ENCODE results near the gene BCL11A. TPM values are rescaled to one million over a fixed set of nuclear protein-coding genes. Genes with fewer than 3 reads are reported as not detected.

Gene BCL11A
- total and polyA plus RNA-seq, 7 donors: 3.6 to 39.6 (median 16.3) TPM

DNA sequence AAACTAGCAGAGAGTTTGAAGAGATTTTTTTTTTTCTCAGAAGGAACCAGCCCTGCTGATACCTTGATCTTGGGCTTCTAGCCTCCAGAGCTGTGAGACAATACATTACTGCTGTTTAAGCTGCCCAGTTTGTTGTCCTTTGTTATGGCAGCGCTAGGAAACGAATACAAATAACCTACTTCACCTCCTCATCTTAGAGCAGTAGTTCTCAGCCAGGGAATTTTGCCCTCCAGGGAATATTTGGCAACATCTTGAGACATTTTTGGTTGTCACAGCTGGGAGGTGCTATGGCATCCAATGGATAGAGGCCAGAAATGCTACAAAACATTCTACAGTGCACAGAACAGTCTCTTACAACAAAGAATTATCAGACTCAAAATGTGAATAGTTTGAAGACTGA is 43.9 kb upstream of the BCL11A start:
- DNase-seq: no peak
- Histone ChIP-seq H3K27me3 (no peaks in the 10 kb centered on the region), H3K4me1 (no peaks in the 10 kb centered on the region), H3K4me3 (no peak overlapping the region), H3K27ac (no peak overlapping the region), H3K36me3 (no peaks in the 10 kb centered on the region), H3K9me3 (peaks cover 0 to 8% (median 0%) of the 10 kb centered on the region in 4 donors)
- TF ChIP-seq EP300 (IDR thresholded peaks at IDR 0.05): no peak
- TF ChIP-seq, protein P1, sequence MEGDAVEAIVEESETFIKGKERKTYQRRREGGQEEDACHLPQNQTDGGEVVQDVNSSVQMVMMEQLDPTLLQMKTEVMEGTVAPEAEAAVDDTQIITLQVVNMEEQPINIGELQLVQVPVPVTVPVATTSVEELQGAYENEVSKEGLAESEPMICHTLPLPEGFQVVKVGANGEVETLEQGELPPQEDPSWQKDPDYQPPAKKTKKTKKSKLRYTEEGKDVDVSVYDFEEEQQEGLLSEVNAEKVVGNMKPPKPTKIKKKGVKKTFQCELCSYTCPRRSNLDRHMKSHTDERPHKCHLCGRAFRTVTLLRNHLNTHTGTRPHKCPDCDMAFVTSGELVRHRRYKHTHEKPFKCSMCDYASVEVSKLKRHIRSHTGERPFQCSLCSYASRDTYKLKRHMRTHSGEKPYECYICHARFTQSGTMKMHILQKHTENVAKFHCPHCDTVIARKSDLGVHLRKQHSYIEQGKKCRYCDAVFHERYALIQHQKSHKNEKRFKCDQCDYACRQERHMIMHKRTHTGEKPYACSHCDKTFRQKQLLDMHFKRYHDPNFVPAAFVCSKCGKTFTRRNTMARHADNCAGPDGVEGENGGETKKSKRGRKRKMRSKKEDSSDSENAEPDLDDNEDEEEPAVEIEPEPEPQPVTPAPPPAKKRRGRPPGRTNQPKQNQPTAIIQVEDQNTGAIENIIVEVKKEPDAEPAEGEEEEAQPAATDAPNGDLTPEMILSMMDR (IDR thresholded peaks at IDR 0.05): no peak
- TF ChIP-seq POLR2AphosphoS5 (IDR thresholded peaks at IDR 0.05): no peak
- TF ChIP-seq POLR2A (IDR thresholded peaks at IDR 0.05): no peak
- WGBS, 2 donors: 86 to 92% methylated on average over 2 of the region's 2 CpGs
- intact Hi-C loops (cut with DNase I): no loop called here

DNA sequence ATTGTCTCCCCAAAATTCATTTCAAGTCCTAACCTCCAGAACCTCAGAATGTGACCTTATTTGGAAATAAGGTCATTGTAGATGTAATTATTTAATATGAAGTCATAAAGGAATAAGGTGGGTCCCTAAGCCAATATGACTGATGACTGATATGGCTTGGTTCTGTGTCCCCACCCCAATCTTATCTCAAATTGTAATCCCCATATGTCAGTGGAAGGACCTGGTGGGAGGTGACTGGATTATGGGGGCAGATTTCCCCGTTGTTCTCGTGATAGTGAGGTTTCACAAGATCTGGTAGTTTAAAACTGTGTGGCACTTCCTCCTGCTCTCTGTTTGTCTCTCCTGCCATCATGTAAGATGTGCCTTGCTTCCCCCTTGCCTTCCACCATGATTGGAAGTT is 43.0 kb upstream of the BCL11A start:
- intact Hi-C loops (cut with DNase I): no loop called here
- Histone ChIP-seq H3K4me1 (no peaks in the 10 kb centered on the region), H3K36me3 (no peaks in the 10 kb centered on the region), H3K27me3 (no peaks in the 10 kb centered on the region), H3K27ac (no peak overlapping the region), H3K4me3 (no peak overlapping the region), H3K9me3 (peaks cover 0 to 8% (median 0%) of the 10 kb centered on the region in 4 donors)
- 62 to 78% methylated on average over 2 of the region's 2 CpGs for WGBS, 2 donors
- DNase-seq: no peak
- no peak for TF ChIP-seq EP300 (IDR thresholded peaks at IDR 0.05)
- TF ChIP-seq POLR2A (IDR thresholded peaks at IDR 0.05): no peak
- TF ChIP-seq POLR2AphosphoS5 (IDR thresholded peaks at IDR 0.05): no peak
- TF ChIP-seq, protein P1 (IDR thresholded peaks at IDR 0.05): no peak

GRCh38 chr2:60595953-60596352 is 42.5 kb upstream of the BCL11A start:
- TF ChIP-seq EP300 (IDR thresholded peaks at IDR 0.05) (no peak), POLR2A (IDR thresholded peaks at IDR 0.05) (no peak), POLR2AphosphoS5 (IDR thresholded peaks at IDR 0.05) (no peak)
- TF ChIP-seq, protein P1 (IDR thresholded peaks at IDR 0.05): no peak
- 93 to 94% methylated on average over 4 of the region's 4 CpGs for WGBS, 2 donors
- no peak overlapping the region for H3K27ac ChIP-seq
- DNase-seq: no peak
- H3K27me3 ChIP-seq: no peaks in the 10 kb centered on the region
- no peaks in the 10 kb centered on the region for H3K36me3 ChIP-seq
- no peaks in the 10 kb centered on the region for H3K4me1 ChIP-seq
- intact Hi-C loops (cut with DNase I): no loop called here
- H3K9me3 ChIP-seq: peaks cover 0 to 8% (median 0%) of the 10 kb centered on the region in 4 donors
- H3K4me3 ChIP-seq: no peak overlapping the region

DNA sequence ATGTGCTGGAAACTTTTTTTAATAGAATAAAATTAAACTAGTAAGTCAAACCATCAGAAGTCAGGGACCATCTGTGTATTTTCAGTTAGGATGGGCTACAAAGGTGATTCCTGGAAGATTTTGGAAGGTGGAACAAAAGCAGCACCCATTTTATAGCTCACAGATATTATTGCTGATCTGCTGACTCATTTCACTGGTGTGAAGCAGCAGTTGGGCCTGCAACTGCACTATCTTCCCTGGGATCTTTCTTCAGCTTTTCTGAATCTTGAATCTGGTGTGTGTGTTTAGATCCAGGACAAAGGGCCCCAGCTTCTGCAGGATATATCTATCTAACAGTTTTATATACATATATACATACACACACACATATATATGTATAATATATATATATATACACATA is 35.6 kb upstream of the BCL11A start:
- H3K9me3 ChIP-seq: peaks cover 0 to 8% (median 0%) of the 10 kb centered on the region in 4 donors
- H3K36me3 ChIP-seq: no peaks in the 10 kb centered on the region
- no peaks in the 10 kb centered on the region for H3K27me3 ChIP-seq
- no peak overlapping the region for H3K4me3 ChIP-seq
- intact Hi-C loops (cut with DNase I): no loop called here
- no peak overlapping the region for H3K27ac ChIP-seq
- DNase-seq: no peak
- TF ChIP-seq, protein P1 (IDR thresholded peaks at IDR 0.05): no peak
- TF ChIP-seq POLR2AphosphoS5 (IDR thresholded peaks at IDR 0.05) (no peak), POLR2A (IDR thresholded peaks at IDR 0.05) (no peak), EP300 (IDR thresholded peaks at IDR 0.05) (no peak)
- H3K4me1 ChIP-seq: no peaks in the 10 kb centered on the region

DNA sequence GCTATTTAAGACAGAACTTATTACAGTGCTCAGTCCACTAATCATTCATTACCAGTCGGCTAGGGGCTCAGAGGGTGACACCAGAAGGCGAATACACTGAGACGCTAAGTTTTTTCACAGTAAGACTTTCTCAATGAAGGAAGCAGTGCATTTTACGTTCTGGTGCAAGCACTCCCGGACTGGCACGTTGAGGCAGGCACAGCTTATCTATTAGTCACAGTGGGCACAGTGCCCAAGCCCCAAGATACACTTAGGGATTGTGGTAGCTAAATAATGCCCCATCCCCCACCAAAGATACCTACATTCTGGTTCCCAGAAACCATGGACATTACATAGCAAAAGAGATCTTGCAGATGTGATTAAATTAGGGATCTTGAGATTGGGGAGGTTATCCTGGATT is 32.6 kb upstream of the BCL11A start:
- no peaks in the 10 kb centered on the region for H3K9me3 ChIP-seq
- no peak overlapping the region for H3K4me3 ChIP-seq
- TF ChIP-seq POLR2A (IDR thresholded peaks at IDR 0.05): no peak
- TF ChIP-seq POLR2AphosphoS5 (IDR thresholded peaks at IDR 0.05): no peak
- peaks cover 0 to 9% (median 8%) of the 10 kb centered on the region in 4 donors for H3K4me1 ChIP-seq
- H3K36me3 ChIP-seq: no peaks in the 10 kb centered on the region
- H3K27ac ChIP-seq: no peak overlapping the region
- intact Hi-C loops (cut with DNase I): no loop called here
- no peaks in the 10 kb centered on the region for H3K27me3 ChIP-seq
- no peak for DNase-seq
- 76 to 85% methylated on average over 6 of the region's 6 CpGs for WGBS, 2 donors
